Hepatocyte (in vitro differentiated cells): ENCODE results near the gene EPHB2. TPM values are rescaled to one million over a fixed set of nuclear protein-coding genes. Genes with fewer than 3 reads are reported as not detected.
A peak's percentile ranks its signal among the peaks of the same experiment; 100 is the strongest.

ENCODE experiments used
- DNase-seq: peaks from one replicate; pipeline ENCODE4 v3.0.0-alpha.2; 2016; ENCODE audit warnings: low spot score
- H2AFZ ChIP-seq: fragments of 200-600 bp; sonication (generic); 2 replicates; pipeline ENCODE4 v1.6.0; 2016; ENCODE audit warnings: antibody characterized with exemption, mild to moderate bottlenecking
- H3K27ac ChIP-seq: fragments of 200-600 bp; sonication (generic); 2 replicates; pipeline ENCODE4 v1.5.1; 2016; ENCODE audit warnings: mild to moderate bottlenecking
- H3K27me3 ChIP-seq: fragments of 200-600 bp; sonication (generic); 2 replicates; pipeline ENCODE4 v1.6.1; 2016
- H3K36me3 ChIP-seq: fragments of 200-600 bp; sonication (generic); replicated peaks from 2 replicates; pipeline ENCODE4 v1.5.1; 2016; ENCODE audit warnings: low read depth; ENCODE audit not compliant: insufficient read depth
- H3K4me1 ChIP-seq: fragments of 200-600 bp; sonication (generic); 2 replicates; pipeline ENCODE4 v1.5.1; 2016; ENCODE audit warnings: mild to moderate bottlenecking, moderate library complexity; ENCODE audit not compliant: insufficient read depth
- H3K4me2 ChIP-seq: fragments of 200-600 bp; sonication (generic); 2 replicates; pipeline ENCODE4 v1.6.0; 2016
- H3K4me3 ChIP-seq: fragments of 200-600 bp; sonication (generic); 2 replicates; pipeline ENCODE4 v1.5.1; 2016; ENCODE audit warnings: mild to moderate bottlenecking
- H3K79me2 ChIP-seq: fragments of 200-600 bp; sonication (generic); 2 replicates; pipeline ENCODE4 v1.6.0; 2017; ENCODE audit warnings: mild to moderate bottlenecking
- H3K9me2 ChIP-seq: fragments of 200-600 bp; sonication (generic); replicated peaks from 2 replicates; pipeline ENCODE4 v1.6.0; 2017; ENCODE audit warnings: mild to moderate bottlenecking; ENCODE audit not compliant: insufficient read depth
- H3K9me3 ChIP-seq: fragments of 200-600 bp; sonication (generic); 2 replicates; pipeline ENCODE4 v1.5.1; 2016; ENCODE audit warnings: low read depth, mild to moderate bottlenecking
- H4K20me1 ChIP-seq: fragments of 200-600 bp; sonication (generic); 2 replicates; pipeline ENCODE4 v1.6.0; 2016; ENCODE audit warnings: mild to moderate bottlenecking; ENCODE audit not compliant: insufficient read depth, poor library complexity, severe bottlenecking
- EZH2 ChIP-seq: fragments of 200-600 bp; sonication (generic); IDR thresholded peaks from 2 replicates; pipeline ENCODE4 v1.6.1; 2016; ENCODE audit warnings: antibody characterized with exemption, mild to moderate bottlenecking, borderline replicate concordance
- EZH2phosphoT487 ChIP-seq: fragments of 200-600 bp; sonication (generic); IDR thresholded peaks from one replicate; pipeline ENCODE4 v1.6.1; 2018; ENCODE audit warnings: antibody characterized with exemption, mild to moderate bottlenecking, low read depth, moderate library complexity; ENCODE audit not compliant: unreplicated experiment, severe bottlenecking
- WGBS: methylation state at CpG from one replicate; pipeline ENCODE4 v1.1.6; 2016; ENCODE audit warnings: low lambda C conversion rate; ENCODE audit errors: missing lambda C conversion rate; 5-methylcytosine and 5-hydroxymethylcytosine counted together
- polyA plus RNA-seq: library from polyadenylated mRNA; unstranded; fragments of >200 nt; fragmentation: Nextera tagmentation; extraction: Ambion mirVana; gene quantifications from 2 replicates; pipeline ENCODE4 v1.2.1, GENCODE V29; 2016
- total RNA-seq: library from RNA; depleted of rRNA; stranded (reverse); fragments of >200 nt; gene quantifications from 2 replicates; pipeline ENCODE4 v1.2.3, GENCODE V29; 2014
- TF ChIP-seq, protein P1 (sequence below): fragments of 200-600 bp; sonication (generic); IDR thresholded peaks from 2 replicates; pipeline ENCODE4 v1.5.1; 2016; ENCODE audit warnings: antibody characterized with exemption, mild to moderate bottlenecking; ENCODE audit not compliant: poor library complexity

The EPHB2 gene
- total and polyA plus RNA-seq, 2 experiments from 2014 or later, result 17.2 to 18.3 TPM

DNA sequence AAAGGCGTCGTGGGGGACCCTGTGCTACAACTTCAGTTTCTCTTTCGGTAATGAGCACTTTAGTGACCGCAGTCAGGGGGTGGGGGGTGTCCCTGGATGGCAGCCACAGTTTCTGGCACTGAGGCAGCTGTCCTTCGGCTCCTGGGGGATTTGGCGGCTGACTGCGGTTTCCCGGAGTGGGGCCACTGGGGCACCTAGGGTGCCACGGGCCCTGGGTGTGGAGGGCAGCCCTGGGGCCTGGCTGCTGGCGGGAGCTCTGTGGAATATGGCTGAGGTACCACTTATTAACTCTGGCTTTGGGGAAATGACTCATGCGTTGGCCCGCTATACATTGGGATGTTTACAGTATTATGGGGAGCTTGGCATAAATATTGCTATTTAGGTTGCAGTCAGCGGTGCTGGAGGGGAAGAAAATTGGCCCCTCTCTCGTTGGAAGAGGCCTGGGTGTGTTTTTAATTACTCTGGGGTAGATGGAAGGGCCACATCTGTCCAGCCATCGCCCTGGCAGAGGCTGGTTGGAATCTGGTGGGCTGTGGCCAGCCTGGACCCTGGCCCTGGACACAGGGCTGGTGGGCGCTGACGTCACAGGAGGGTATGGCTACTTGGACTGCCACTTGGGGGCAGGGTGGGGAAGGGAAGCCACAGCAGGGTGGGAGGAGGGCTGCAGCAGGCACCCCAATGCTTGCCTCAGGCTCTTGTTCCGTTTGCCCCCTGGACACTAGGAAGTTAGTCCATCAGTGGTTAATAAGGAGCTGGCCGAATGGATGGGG lies 2.0 kb downstream of the EPHB2 start:
- Histone ChIP-seq H3K79me2 (peaks cover 31% of the 10 kb centered on the region), H4K20me1 (peaks cover 8% of the 10 kb centered on the region), H2AFZ (no peak overlapping the region), H3K27me3 (no peaks in the 10 kb centered on the region), H3K9me3 (no peaks in the 10 kb centered on the region), H3K27ac (no peak overlapping the region), H3K9me2 (no peaks in the 10 kb centered on the region), H3K4me3 (no peak overlapping the region), H3K4me1 (peaks cover 25% of the 10 kb centered on the region), H3K36me3 (no peaks in the 10 kb centered on the region), H3K4me2 (peak overlapping the region; percentile 88)
- peak; percentile 23 for DNase-seq
- WGBS, result 73% methylated on average over 19 of the region's 19 CpGs
- TF ChIP-seq EZH2 (no peak), EZH2phosphoT487 (no peak)
- TF ChIP-seq, protein P1, sequence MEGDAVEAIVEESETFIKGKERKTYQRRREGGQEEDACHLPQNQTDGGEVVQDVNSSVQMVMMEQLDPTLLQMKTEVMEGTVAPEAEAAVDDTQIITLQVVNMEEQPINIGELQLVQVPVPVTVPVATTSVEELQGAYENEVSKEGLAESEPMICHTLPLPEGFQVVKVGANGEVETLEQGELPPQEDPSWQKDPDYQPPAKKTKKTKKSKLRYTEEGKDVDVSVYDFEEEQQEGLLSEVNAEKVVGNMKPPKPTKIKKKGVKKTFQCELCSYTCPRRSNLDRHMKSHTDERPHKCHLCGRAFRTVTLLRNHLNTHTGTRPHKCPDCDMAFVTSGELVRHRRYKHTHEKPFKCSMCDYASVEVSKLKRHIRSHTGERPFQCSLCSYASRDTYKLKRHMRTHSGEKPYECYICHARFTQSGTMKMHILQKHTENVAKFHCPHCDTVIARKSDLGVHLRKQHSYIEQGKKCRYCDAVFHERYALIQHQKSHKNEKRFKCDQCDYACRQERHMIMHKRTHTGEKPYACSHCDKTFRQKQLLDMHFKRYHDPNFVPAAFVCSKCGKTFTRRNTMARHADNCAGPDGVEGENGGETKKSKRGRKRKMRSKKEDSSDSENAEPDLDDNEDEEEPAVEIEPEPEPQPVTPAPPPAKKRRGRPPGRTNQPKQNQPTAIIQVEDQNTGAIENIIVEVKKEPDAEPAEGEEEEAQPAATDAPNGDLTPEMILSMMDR, result no peak

DNA sequence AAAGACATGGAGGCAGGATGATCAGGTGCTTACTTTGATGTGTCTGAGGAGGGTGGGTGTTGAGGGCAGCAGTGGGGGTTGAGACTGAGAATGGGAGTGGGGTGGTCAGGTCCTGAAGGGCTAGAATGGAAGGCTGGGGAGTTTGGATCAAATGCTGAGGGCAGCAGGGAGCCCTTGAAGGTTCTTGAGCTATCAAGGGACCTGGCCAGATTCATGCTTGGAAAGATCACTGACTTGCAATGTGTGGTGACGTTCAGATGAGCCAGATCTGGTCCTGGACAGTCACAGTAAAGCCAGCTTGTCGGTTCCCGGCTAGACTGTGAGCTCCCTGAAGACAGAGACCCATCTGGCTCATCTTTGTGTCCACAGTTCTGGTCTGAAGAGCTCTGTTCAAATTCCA lies 3.8 kb downstream of the EPHB2 start:
- H3K79me2 ChIP-seq, result peaks cover 38% of the 10 kb centered on the region
- H3K27ac ChIP-seq, result no peak overlapping the region
- TF ChIP-seq, protein P1, result no peak
- TF ChIP-seq EZH2phosphoT487, result no peak
- no peak for TF ChIP-seq EZH2
- H3K4me3 ChIP-seq, result no peak overlapping the region
- 93% methylated on average over 3 of the region's 3 CpGs for WGBS
- H3K36me3 ChIP-seq, result no peaks in the 10 kb centered on the region
- no peak overlapping the region for H3K4me2 ChIP-seq
- H2AFZ ChIP-seq, result no peak overlapping the region
- H3K4me1 ChIP-seq, result peaks cover 25% of the 10 kb centered on the region
- peaks cover 8% of the 10 kb centered on the region for H4K20me1 ChIP-seq
- no peaks in the 10 kb centered on the region for H3K9me3 ChIP-seq
- DNase-seq, result no peak
- H3K9me2 ChIP-seq, result no peaks in the 10 kb centered on the region
- H3K27me3 ChIP-seq, result no peaks in the 10 kb centered on the region

DNA sequence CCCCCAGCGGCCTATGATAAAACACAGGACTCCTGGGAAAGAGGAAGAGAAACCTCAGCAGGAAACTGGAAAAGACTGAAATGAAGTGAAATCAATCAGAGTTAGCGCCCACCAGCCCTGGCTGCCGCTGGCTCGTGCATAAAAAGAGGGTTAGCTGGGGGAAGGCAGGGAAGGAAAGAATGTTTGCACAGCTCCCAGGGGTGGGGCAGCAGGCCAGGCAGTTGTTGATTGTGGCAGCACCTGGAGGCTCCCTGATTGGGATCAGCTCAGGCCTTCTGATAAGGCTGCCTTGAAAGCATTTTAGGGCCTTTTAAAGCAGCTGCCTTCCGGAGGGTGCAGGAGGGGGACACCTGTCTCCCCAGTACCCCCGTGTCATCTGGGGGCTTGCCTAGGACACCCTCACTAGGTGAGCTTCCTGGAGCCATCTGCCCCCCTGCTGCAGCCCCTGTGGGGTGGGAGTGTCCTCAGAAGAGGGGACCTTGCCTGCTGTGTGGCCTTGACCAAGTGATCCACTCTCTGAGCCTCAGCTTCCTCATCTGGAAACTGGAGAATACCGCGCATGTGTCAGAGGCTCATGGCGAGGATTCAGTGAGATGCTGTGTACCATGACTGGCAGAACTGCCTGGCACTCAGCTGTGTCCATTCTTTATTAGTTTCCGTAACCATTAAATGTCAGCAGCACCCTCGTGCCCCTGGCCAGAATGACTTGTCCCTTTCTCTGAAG lies 6.6 kb downstream of the EPHB2 start:
- TF ChIP-seq EZH2, result no peak
- no peak for TF ChIP-seq EZH2phosphoT487
- TF ChIP-seq, protein P1, result no peak
- peak; percentile 64 for DNase-seq
- peaks cover 10% of the 10 kb centered on the region for H3K4me1 ChIP-seq
- peaks cover 8% of the 10 kb centered on the region for H4K20me1 ChIP-seq
- no peaks in the 10 kb centered on the region for H3K36me3 ChIP-seq
- no peak overlapping the region for H2AFZ ChIP-seq
- H3K79me2 ChIP-seq, result peaks cover 49% of the 10 kb centered on the region
- no peaks in the 10 kb centered on the region for H3K27me3 ChIP-seq
- no peaks in the 10 kb centered on the region for H3K9me3 ChIP-seq
- WGBS, result 57% methylated on average over 11 of the region's 11 CpGs
- no peak overlapping the region for H3K4me3 ChIP-seq
- H3K9me2 ChIP-seq, result no peaks in the 10 kb centered on the region
- H3K27ac ChIP-seq, result peak overlapping the region; percentile 47
- H3K4me2 ChIP-seq, result peak overlapping the region; percentile 66
